HEK293T (cell line): ENCODE measurements around the gene GABBR2.
"Not testable (repeated sequence)": the region's sequence is repeated elsewhere in the genome, so short reads cannot be mapped to it uniquely, and the experiment has no call there.

Experiments
- CTCF ChIA-PET: fragments of 350-600 bp; formaldehyde crosslinking; extraction: SDS; loops from one replicate; lab custom pipeline; 2021; ENCODE audit warnings: antibody characterized with exemption, inconsistent platforms; lab: Yijun Ruan, JAX
- POLR2A ChIA-PET: fragments of 350-600 bp; formaldehyde crosslinking; extraction: SDS; loops from one replicate; lab custom pipeline; 2020; ENCODE audit warnings: antibody characterized with exemption, inconsistent platforms; lab: Yijun Ruan, JAX
- DNase-seq: peaks from one replicate; pipeline ENCODE4 v3.0.0; 2012; ENCODE audit warnings: mixed read lengths; ENCODE audit errors: extremely low spot score
- ARNT ChIP-seq: fragments of 450-650 bp; IDR thresholded peaks from 2 replicates; pipeline ENCODE4 v1.6.1; 2017; ENCODE audit warnings: mild to moderate bottlenecking
- BHLHE40 ChIP-seq: fragments of 450-650 bp; IDR thresholded peaks from 2 replicates; pipeline ENCODE4 v1.6.1; 2016; ENCODE audit warnings: mild to moderate bottlenecking, moderate library complexity, borderline replicate concordance
- CTBP1 ChIP-seq: fragments of 450-650 bp; IDR thresholded peaks from 2 replicates; pipeline ENCODE4 v1.6.1; 2016; ENCODE audit warnings: borderline replicate concordance
- ELF4 ChIP-seq: fragments of 450-650 bp; IDR thresholded peaks from 2 replicates; pipeline ENCODE4 v1.6.1; 2017; ENCODE audit warnings: antibody characterized with exemption
- FOXA1 ChIP-seq: fragments of 450-650 bp; IDR thresholded peaks from 2 replicates; pipeline ENCODE4 v1.6.1; 2016; ENCODE audit warnings: mild to moderate bottlenecking
- FOXK2 ChIP-seq: fragments of 450-650 bp; IDR thresholded peaks from 2 replicates; pipeline ENCODE4 v1.6.1; 2016; ENCODE audit warnings: mild to moderate bottlenecking
- FOXM1 ChIP-seq: fragments of 450-650 bp; IDR thresholded peaks from 2 replicates; pipeline ENCODE4 v1.6.1; 2017; ENCODE audit warnings: mild to moderate bottlenecking, borderline replicate concordance
- HDGF ChIP-seq: fragments of 450-650 bp; IDR thresholded peaks from 2 replicates; pipeline ENCODE4 v1.6.1; 2017; ENCODE audit warnings: antibody characterized with exemption, borderline replicate concordance
- L3MBTL2 ChIP-seq: fragments of 450-650 bp; conservative IDR thresholded peaks from 2 replicates; pipeline ENCODE4 v1.6.1; 2016; ENCODE audit warnings: mild to moderate bottlenecking
- LEF1 ChIP-seq: fragments of 450-650 bp; IDR thresholded peaks from 2 replicates; pipeline ENCODE4 v1.6.1; 2017; ENCODE audit warnings: mild to moderate bottlenecking, borderline replicate concordance
- NFRKB ChIP-seq: fragments of 450-650 bp; IDR thresholded peaks from 2 replicates; pipeline ENCODE4 v1.6.1; 2016; ENCODE audit warnings: mild to moderate bottlenecking, moderate library complexity
- PKNOX1 ChIP-seq: fragments of 450-650 bp; IDR thresholded peaks from 2 replicates; pipeline ENCODE4 v1.6.1; 2016
- SP1 ChIP-seq: fragments of 450-650 bp; IDR thresholded peaks from 2 replicates; pipeline ENCODE4 v1.6.1; 2017
- SUZ12 ChIP-seq: fragments of 450-650 bp; IDR thresholded peaks from 2 replicates; pipeline ENCODE4 v1.6.1; 2016; ENCODE audit warnings: mild to moderate bottlenecking
- TARDBP ChIP-seq: fragments of 450-650 bp; IDR thresholded peaks from 2 replicates; pipeline ENCODE4 v1.6.1; 2016
- ZNF384 ChIP-seq: fragments of 450-650 bp; IDR thresholded peaks from 2 replicates; pipeline ENCODE4 v1.6.1; 2016

GABBR2 gene

GRCh38 chr9:98504298-98505282 is 204.1 kb downstream of the GABBR2 start:
- ChIA-PET POLR2A (no interaction called here), CTCF (no interaction called here)
- DNase-seq, result no peak
- TF ChIP-seq SUZ12, result no peak
- TF ChIP-seq L3MBTL2, result no peak
- TF ChIP-seq PKNOX1, result no peak
- TF ChIP-seq ELF4, result no peak
- TF ChIP-seq TARDBP, result no peak
- no peak for TF ChIP-seq BHLHE40
- no peak for TF ChIP-seq CTBP1
- TF ChIP-seq NFRKB, result no peak
- TF ChIP-seq FOXK2, result no peak
- TF ChIP-seq LEF1, result no peak
- no peak for TF ChIP-seq ZNF384
- TF ChIP-seq ARNT, result no peak
- no peak for TF ChIP-seq FOXM1

GRCh38 chr9:98503867-98504266 is 204.9 kb downstream of the GABBR2 start:
- no peak for DNase-seq
- TF ChIP-seq FOXK2, result no peak
- TF ChIP-seq TARDBP, result no peak
- ChIA-PET POLR2A (no interaction called here), CTCF (no interaction called here)

- ChIA-PET POLR2A (no interaction called here), CTCF (no interaction called here)
- TF ChIP-seq CTBP1 (no peak), L3MBTL2 (no peak), SUZ12 (no peak), ZNF384 (no peak), FOXA1 (no peak)
- DNase-seq, result no peak
Observed at GRCh38 chr9:98502976-98503325, 205.8 kb downstream of the GABBR2 start.

GRCh38 chr9:98502311-98502975 is 206.3 kb downstream of the GABBR2 start:
- TF ChIP-seq ARNT (no peak), NFRKB (no peak), TARDBP (no peak), HDGF (no peak), FOXM1 (no peak), BHLHE40 (no peak), CTBP1 (no peak), LEF1 (no peak), ELF4 (no peak), L3MBTL2 (no peak), PKNOX1 (no peak), ZNF384 (no peak), FOXK2 (no peak), SP1 (no peak), SUZ12 (no peak), FOXA1 (no peak)
- no peak for DNase-seq
- ChIA-PET POLR2A (no interaction called here), CTCF (no interaction called here)

- ChIA-PET POLR2A (no interaction called here), CTCF (no interaction called here)
- TF ChIP-seq FOXK2 (no peak), TARDBP (no peak), PKNOX1 (no peak), HDGF (no peak)
- no peak for DNase-seq
Observed at GRCh38 chr9:98501819-98502218, 206.9 kb downstream of the GABBR2 start.

GRCh38 chr9:98501259-98501658 is 207.5 kb downstream of the GABBR2 start:
- POLR2A ChIA-PET, CTCF ChIA-PET: not testable (repeated sequence)

More at GRCh38 chr9:98501259-98501658, 207.5 kb downstream of the GABBR2 start:
- DNase-seq, result not testable (repeated sequence)
